GM19035 (cell line): Measurements from ENCODE around the gene MET.
"Not testable (repeated sequence)": the region's sequence is repeated elsewhere in the genome, so short reads cannot be mapped to it uniquely, and the experiment has no call there.

Source experiments
- ATAC-seq: cut with Tn5 transposase; IDR thresholded peaks from one replicate; pipeline ENCODE4 v1.9.1; 2021; ENCODE audit not compliant: unreplicated experiment

MET gene

DNA sequence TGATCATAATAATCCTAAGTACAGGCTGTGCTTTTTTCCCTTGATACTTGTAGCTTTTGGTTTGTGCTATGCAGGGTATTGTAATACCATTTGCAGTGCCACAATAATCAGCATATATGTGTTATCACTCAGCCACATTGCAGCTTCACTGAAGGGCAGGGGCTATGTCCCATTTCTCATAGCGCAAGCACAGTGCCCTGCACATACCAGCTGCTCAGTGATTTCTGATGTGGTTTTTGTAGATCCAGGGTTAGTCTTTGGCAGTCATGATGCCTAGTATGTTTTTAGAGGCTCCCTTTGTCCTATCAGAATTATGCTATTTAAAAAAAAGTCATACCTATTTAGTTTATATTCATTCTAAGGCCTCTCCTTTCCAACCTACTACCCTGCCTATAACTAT lies 25.8 kb downstream of the MET start:
- ATAC-seq, result no peak

- ATAC-seq, result no peak
Measured at GRCh38 chr7:116698396-116698795, 26.4 kb downstream of the MET start.

GRCh38 chr7:116698930-116699721 lies 27.1 kb downstream of the MET start:
- no peak for ATAC-seq

- no peak for ATAC-seq
Measured at GRCh38 chr7:116699722-116700120, 27.7 kb downstream of the MET start.

GRCh38 chr7:116702046-116702785 lies 30.2 kb downstream of the MET start:
- no peak for ATAC-seq

- ATAC-seq, result no peak
Measured at GRCh38 chr7:116704650-116705228, 32.7 kb downstream of the MET start.

DNA sequence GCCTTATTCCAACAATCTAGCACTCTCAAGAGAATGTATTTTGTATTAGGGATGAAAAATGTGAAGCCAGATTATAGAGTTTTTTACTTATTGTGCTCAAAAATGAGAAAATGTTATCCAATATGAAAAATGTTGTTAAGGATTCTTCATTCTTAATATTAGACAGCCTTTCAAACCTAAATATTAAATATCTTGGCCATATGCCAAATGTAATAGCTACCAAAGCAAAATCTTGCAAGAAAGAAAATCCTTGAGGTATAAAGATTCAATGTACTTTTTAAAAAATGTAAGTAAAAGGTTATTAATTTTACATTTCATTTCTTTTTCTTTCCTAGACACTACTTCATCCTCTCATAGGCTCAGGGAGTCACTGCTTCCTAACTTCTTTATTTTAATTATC lies 33.4 kb downstream of the MET start:
- ATAC-seq, result no peak

- no peak for ATAC-seq
Measured at GRCh38 chr7:116706668-116707126, 34.7 kb downstream of the MET start.

GRCh38 chr7:116707289-116707688 lies 35.3 kb downstream of the MET start:
- ATAC-seq, result no peak

DNA sequence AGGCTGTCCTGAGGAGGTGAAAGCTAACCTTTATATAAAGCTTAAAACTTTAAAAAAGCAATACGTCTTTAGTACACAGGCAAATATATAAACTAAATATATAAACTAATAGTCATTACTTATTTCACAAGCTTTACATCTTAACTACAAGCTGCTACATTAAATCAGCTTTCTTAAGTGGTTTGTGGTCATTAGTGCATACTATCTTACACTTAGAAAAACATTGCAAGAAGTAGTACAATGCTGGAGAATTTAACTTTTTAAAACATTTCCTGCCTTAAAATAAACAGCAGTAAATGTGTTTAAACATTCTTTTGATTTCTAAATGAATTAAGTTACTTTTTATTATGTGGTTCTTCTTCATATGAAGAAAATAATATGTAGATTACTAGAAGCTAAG lies 36.3 kb downstream of the MET start:
- ATAC-seq, result no peak

DNA sequence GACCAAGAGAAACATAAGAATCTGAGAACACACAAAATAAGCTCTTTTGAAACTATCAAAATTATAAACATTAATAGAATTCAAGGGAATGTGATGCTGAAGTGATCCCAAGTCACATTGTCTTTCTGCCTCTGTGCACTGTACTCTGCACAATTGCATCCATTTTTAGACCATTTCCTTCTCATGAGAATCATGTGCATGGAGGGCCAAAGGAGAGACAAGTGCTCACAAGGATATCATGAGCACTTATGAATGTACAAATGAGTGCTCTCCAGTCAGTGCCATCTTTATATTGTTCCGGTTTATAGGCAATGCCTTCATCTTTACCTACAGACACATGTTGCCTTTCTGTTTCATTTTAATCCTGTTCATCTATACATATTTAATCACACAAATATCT lies 36.9 kb downstream of the MET start:
- no peak for ATAC-seq

DNA sequence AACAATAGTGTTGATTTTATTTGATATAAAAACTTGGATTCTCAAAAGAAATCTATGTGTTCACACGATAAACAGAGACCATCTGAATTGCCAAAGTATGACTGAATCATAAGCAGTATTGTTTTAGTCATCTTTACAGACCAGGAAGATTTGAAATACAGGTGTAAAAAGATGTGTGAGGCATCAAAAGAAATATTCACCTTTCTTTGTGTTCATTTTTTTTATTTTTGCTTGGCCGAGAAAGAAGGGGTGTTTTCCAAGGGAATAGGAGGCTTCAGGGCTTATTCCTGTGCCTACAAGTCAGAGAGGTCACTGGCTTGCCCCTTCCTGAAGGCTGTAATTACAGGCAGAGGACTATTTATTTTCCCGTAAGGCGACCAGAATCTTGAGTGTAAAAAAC lies 37.3 kb downstream of the MET start:
- ATAC-seq, result no peak

- no peak for ATAC-seq
Measured at GRCh38 chr7:116710764-116711452, 38.9 kb downstream of the MET start.

DNA sequence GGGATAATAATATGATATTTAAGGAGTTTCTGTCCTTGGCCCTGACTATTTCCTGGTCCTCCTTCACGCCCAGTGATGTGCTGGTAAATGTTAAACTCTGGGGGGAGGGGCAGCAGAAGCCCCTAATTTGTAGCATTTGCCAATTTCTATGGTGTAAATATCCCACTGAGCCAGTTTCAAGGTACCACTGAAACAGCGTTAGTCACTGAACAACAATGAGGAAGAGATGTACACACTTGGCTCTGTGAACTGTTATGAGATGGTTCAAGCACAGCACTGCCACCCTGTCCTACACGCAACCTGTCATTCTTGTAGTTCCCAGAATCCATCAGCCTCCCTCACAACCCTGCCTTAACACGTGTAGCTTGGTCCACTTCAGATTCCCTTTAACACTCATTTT lies 39.8 kb downstream of the MET start:
- ATAC-seq, result no peak

DNA sequence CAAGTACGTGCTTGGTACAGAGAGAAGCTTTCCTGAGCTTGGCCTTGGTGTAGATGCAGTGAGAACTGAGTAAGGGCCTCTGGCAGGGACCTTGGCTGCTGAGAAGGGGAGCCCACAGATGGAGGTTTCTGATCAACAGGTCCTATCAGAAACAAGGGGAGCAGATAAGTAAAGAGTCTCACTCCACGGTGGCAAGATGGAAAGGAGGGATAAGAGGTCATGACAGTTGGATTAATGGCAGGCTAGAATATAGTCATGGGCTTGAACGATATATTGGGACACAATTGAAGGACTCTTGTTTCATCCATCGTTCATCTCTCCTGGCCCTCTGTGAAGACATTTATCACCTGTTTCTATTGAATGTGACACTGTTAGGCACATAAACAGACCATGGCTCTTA lies 41.5 kb downstream of the MET start:
- ATAC-seq, result no peak

GRCh38 chr7:116713918-116714317 lies 41.9 kb downstream of the MET start:
- ATAC-seq, result no peak

DNA sequence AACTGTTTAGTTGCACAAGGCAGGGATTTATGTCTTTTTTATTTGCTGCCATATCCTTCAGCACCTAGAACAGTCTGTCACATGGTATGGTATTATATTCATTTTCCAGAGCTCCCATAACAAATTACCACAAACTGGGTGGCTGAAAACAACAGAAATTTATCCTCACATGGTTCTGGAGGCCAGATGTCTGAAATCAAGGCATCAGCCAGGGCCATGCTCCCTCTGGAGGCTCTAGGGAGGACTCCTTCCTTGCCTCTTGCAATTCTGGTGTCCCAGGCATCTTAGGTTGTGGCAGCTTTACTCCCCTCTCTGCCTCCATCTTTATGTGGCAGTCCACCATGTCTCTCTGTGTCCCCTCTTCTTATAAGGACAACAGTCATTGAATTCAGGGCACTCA lies 43.1 kb downstream of the MET start:
- ATAC-seq, result no peak

GRCh38 chr7:116717137-116717536 lies 45.1 kb downstream of the MET start:
- ATAC-seq, result no peak

DNA sequence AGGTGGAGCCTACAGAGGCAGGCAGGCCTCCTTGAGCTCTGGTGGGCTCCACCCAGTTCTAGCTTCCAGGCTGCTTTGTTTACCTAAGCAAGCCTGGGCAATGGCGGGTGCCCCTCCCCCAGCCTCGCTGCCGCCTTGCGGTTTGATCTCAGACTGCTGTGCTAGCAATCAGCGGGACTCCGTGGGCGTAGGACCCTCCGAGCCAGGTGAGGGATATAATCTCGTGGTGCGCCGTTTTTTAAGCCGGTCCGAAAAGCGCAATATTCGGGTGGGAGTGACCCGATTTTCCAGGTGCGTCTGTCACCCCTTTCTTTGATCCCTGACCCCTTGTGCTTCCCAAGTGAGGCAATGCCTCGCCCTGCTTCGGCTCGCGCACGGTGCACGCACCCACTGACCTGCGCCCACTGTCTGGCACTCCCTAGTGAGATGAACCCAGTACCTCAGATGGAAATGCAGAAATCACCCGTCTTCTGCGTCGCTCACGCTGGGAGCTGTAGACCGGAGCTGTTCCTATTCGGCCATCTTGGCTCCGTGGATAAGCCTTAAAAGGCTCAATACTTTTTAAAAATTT lies 52.0 kb downstream of the MET start:
- ATAC-seq, result not testable (repeated sequence)

- no peak for ATAC-seq
Measured at GRCh38 chr7:116724560-116725231, 52.7 kb downstream of the MET start.

- ATAC-seq, result no peak
Measured at GRCh38 chr7:116726149-116726548, 54.2 kb downstream of the MET start.
